ENCODE data around the gene CLSTN2.

CLSTN2 gene

GRCh38 chr3:140187656-140188221 lies 252.8 kb downstream of the CLSTN2 start:
- no peak for TF ChIP-seq ZNF274 (IDR thresholded peaks at IDR 0.05; ENCODE audit: low read depth, low read length)
- no peak overlapping the region for H3K4me3 ChIP-seq (ENCODE audit: low read length)

GRCh38 chr3:140188285-140188684 lies 253.3 kb downstream of the CLSTN2 start:
- TF ChIP-seq ZNF274 (IDR thresholded peaks at IDR 0.05; ENCODE audit: low read depth, low read length) = no peak
- H3K4me3 ChIP-seq (ENCODE audit: low read length) = no peak overlapping the region

GRCh38 chr3:140189267-140189666 lies 254.3 kb downstream of the CLSTN2 start:
- TF ChIP-seq ZNF274 (IDR thresholded peaks at IDR 0.05; ENCODE audit: low read depth, low read length) = no peak
- H3K4me3 ChIP-seq (ENCODE audit: low read length) = no peak overlapping the region

- no peak for TF ChIP-seq ZNF274 (IDR thresholded peaks at IDR 0.05; ENCODE audit: low read depth, low read length)
- no peak overlapping the region for H3K4me3 ChIP-seq (ENCODE audit: low read length)
These were observed 255.0 kb downstream of the CLSTN2 start for GRCh38 chr3:140189976-140190375.

- H3K4me3 ChIP-seq (ENCODE audit: low read length) = no peak overlapping the region
- no peak for TF ChIP-seq ZNF274 (IDR thresholded peaks at IDR 0.05; ENCODE audit: low read depth, low read length)
These were observed 262.0 kb downstream of the CLSTN2 start for GRCh38 chr3:140196970-140197369.

- no peak overlapping the region for H3K4me3 ChIP-seq (ENCODE audit: low read length)
These were observed 263.3 kb downstream of the CLSTN2 start for GRCh38 chr3:140198242-140198641.

GRCh38 chr3:140199008-140199407 lies 264.0 kb downstream of the CLSTN2 start:
- H3K4me3 ChIP-seq (ENCODE audit: low read length) = no peak overlapping the region
- TF ChIP-seq ZNF274 (IDR thresholded peaks at IDR 0.05; ENCODE audit: low read depth, low read length) = no peak

More at GRCh38 chr3:140198242-140198641, 263.3 kb downstream of the CLSTN2 start:
- TF ChIP-seq ZNF274 (IDR thresholded peaks at IDR 0.05; ENCODE audit: low read depth, low read length) = no peak

- H3K4me3 ChIP-seq (ENCODE audit: low read length) = no peak overlapping the region
- no peak for TF ChIP-seq ZNF274 (IDR thresholded peaks at IDR 0.05; ENCODE audit: low read depth, low read length)
These were observed 264.8 kb downstream of the CLSTN2 start for GRCh38 chr3:140199743-140200142.

GRCh38 chr3:140203510-140203909 lies 268.5 kb downstream of the CLSTN2 start:
- no peak overlapping the region for H3K4me3 ChIP-seq (ENCODE audit: low read length)
- TF ChIP-seq ZNF274 (IDR thresholded peaks at IDR 0.05; ENCODE audit: low read depth, low read length) = no peak

GRCh38 chr3:140204271-140204984 lies 269.4 kb downstream of the CLSTN2 start:
- no peak overlapping the region for H3K4me3 ChIP-seq (ENCODE audit: low read length)
- TF ChIP-seq ZNF274 (IDR thresholded peaks at IDR 0.05; ENCODE audit: low read depth, low read length) = no peak

GRCh38 chr3:140205598-140205997 lies 270.6 kb downstream of the CLSTN2 start:
- no peak for TF ChIP-seq ZNF274 (IDR thresholded peaks at IDR 0.05; ENCODE audit: low read depth, low read length)
- H3K4me3 ChIP-seq (ENCODE audit: low read length) = no peak overlapping the region

- H3K4me3 ChIP-seq (ENCODE audit: low read length) = no peak overlapping the region
- TF ChIP-seq ZNF274 (IDR thresholded peaks at IDR 0.05; ENCODE audit: low read depth, low read length) = no peak
These were observed 271.4 kb downstream of the CLSTN2 start for GRCh38 chr3:140206196-140207040.

- no peak for TF ChIP-seq ZNF274 (IDR thresholded peaks at IDR 0.05; ENCODE audit: low read depth, low read length)
These were observed 272.6 kb downstream of the CLSTN2 start for GRCh38 chr3:140207541-140207940.

GRCh38 chr3:140216249-140216648 lies 281.3 kb downstream of the CLSTN2 start:
- no peak for TF ChIP-seq ZNF274 (IDR thresholded peaks at IDR 0.05; ENCODE audit: low read depth, low read length)
- no peak overlapping the region for H3K4me3 ChIP-seq (ENCODE audit: low read length)

More at GRCh38 chr3:140207541-140207940, 272.6 kb downstream of the CLSTN2 start:
- H3K4me3 ChIP-seq (ENCODE audit: low read length) = no peak overlapping the region

GRCh38 chr3:140219291-140219690 lies 284.3 kb downstream of the CLSTN2 start:
- no peak overlapping the region for H3K4me3 ChIP-seq (ENCODE audit: low read length)
- no peak for TF ChIP-seq ZNF274 (IDR thresholded peaks at IDR 0.05; ENCODE audit: low read depth, low read length)
